ENCODE data around the gene STK38.
"Not testable (repeated sequence)": the region's sequence is repeated elsewhere in the genome, so short reads cannot be mapped to it uniquely, and the experiment has no call there.

STK38 gene

GRCh38 chr6:36491378-36491965 is 55.8 kb downstream of the STK38 start:
- H3K4me3 ChIP-seq (ENCODE audit: low read depth, low read length): no peak overlapping the region

- no peak overlapping the region for H3K4me3 ChIP-seq (ENCODE audit: low read depth, low read length)
Measured at GRCh38 chr6:36489426-36489825, 57.9 kb downstream of the STK38 start.

- H3K4me3 ChIP-seq (ENCODE audit: low read depth, low read length): no peak overlapping the region
Measured at GRCh38 chr6:36488221-36488620, 59.1 kb downstream of the STK38 start.

- no peak overlapping the region for H3K4me3 ChIP-seq (ENCODE audit: low read depth, low read length)
Measured at GRCh38 chr6:36487698-36488097, 59.6 kb downstream of the STK38 start.

GRCh38 chr6:36484736-36485135 is 62.5 kb downstream of the STK38 start:
- no peak overlapping the region for H3K4me3 ChIP-seq (ENCODE audit: low read depth, low read length)

- not testable (repeated sequence) for H3K4me3 ChIP-seq (ENCODE audit: low read depth, low read length)
Measured at GRCh38 chr6:36483326-36483725, 64.0 kb downstream of the STK38 start.

GRCh38 chr6:36479256-36479655 is 68.0 kb downstream of the STK38 start:
- H3K4me3 ChIP-seq (ENCODE audit: low read depth, low read length): no peak overlapping the region

- no peak overlapping the region for H3K4me3 ChIP-seq (ENCODE audit: low read depth, low read length)
Measured at GRCh38 chr6:36478051-36478526, 69.2 kb downstream of the STK38 start.

- no peak overlapping the region for H3K4me3 ChIP-seq (ENCODE audit: low read depth, low read length)
Measured at GRCh38 chr6:36469946-36470345, 77.3 kb downstream of the STK38 start.

GRCh38 chr6:36469148-36469661 is 78.1 kb downstream of the STK38 start:
- no peak overlapping the region for H3K4me3 ChIP-seq (ENCODE audit: low read depth, low read length)

GRCh38 chr6:36467625-36468024 is 79.7 kb downstream of the STK38 start:
- H3K4me3 ChIP-seq (ENCODE audit: low read depth, low read length): no peak overlapping the region

- no peak overlapping the region for H3K4me3 ChIP-seq (ENCODE audit: low read depth, low read length)
Measured at GRCh38 chr6:36464233-36464632, 83.0 kb downstream of the STK38 start.

GRCh38 chr6:36463676-36464075 is 83.6 kb downstream of the STK38 start:
- H3K4me3 ChIP-seq (ENCODE audit: low read depth, low read length): no peak overlapping the region

GRCh38 chr6:36461646-36462045 is 85.6 kb downstream of the STK38 start:
- no peak overlapping the region for H3K4me3 ChIP-seq (ENCODE audit: low read depth, low read length)

- no peak overlapping the region for H3K4me3 ChIP-seq (ENCODE audit: low read depth, low read length)
Measured at GRCh38 chr6:36460916-36461315, 86.4 kb downstream of the STK38 start.

- H3K4me3 ChIP-seq (ENCODE audit: low read depth, low read length): no peak overlapping the region
Measured at GRCh38 chr6:36459501-36459900, 87.8 kb downstream of the STK38 start.

GRCh38 chr6:36455486-36456027 is 91.7 kb downstream of the STK38 start:
- H3K4me3 ChIP-seq (ENCODE audit: low read depth, low read length): no peak overlapping the region

GRCh38 chr6:36452897-36453296 is 94.4 kb downstream of the STK38 start:
- not testable (repeated sequence) for H3K4me3 ChIP-seq (ENCODE audit: low read depth, low read length)

- H3K4me3 ChIP-seq (ENCODE audit: low read depth, low read length): not testable (repeated sequence)
Measured at GRCh38 chr6:36449173-36449572, 98.1 kb downstream of the STK38 start.

- no peak overlapping the region for H3K4me3 ChIP-seq (ENCODE audit: low read depth, low read length)
Measured at GRCh38 chr6:36445621-36446020, 101.7 kb downstream of the STK38 start.

GRCh38 chr6:36444470-36444869 is 102.8 kb downstream of the STK38 start:
- H3K4me3 ChIP-seq (ENCODE audit: low read depth, low read length): no peak overlapping the region

Measured in iPS-11a (cell line).